Retina (tissue), 1 donor: Measurements from ENCODE around the gene TTC9.

ENCODE experiments used
- DNase-seq: peaks from one replicate; pipeline ENCODE4 v3.0.0-alpha.2; 2016

The TTC9 gene

GRCh38 chr14:70718383-70719118 is 76.8 kb downstream of the TTC9 start:
- DNase-seq = no peak

- no peak for DNase-seq
These were observed 79.8 kb downstream of the TTC9 start for GRCh38 chr14:70721542-70721941.

- no peak for DNase-seq
These were observed 80.7 kb downstream of the TTC9 start for GRCh38 chr14:70722418-70722817.

GRCh38 chr14:70723276-70723675 is 81.6 kb downstream of the TTC9 start:
- DNase-seq = no peak

- DNase-seq = no peak
These were observed 82.4 kb downstream of the TTC9 start for GRCh38 chr14:70724110-70724509.

- no peak for DNase-seq
These were observed 83.2 kb downstream of the TTC9 start for GRCh38 chr14:70724944-70725343.
